ENCODE results near the gene HSPA5.

HSPA5 gene

GRCh38 chr9:125258832-125259534, 17.8 kb upstream of the HSPA5 start:
- no peak overlapping the region for H3K9ac ChIP-seq (ENCODE audit: low read length)
- H3K4me3 ChIP-seq (ENCODE audit: low read length): no peak overlapping the region
- H4K20me1 ChIP-seq (ENCODE audit: insufficient read depth, low read length): no peaks in the 10 kb centered on the region
- DNase-seq: no peak
- H3K27ac ChIP-seq (ENCODE audit: low read length): no peak overlapping the region
- H3K9me2 ChIP-seq (replicated peaks; ENCODE audit: insufficient read depth, low read length): no peaks in the 10 kb centered on the region
- H3K9me3 ChIP-seq (replicated peaks; ENCODE audit: insufficient read depth, low read length): no peaks in the 10 kb centered on the region
- no peak for TF ChIP-seq EZH2 (optimal IDR thresholded peaks at IDR 0.05; ENCODE audit: low read depth, low read length)
- TF ChIP-seq, protein P1, sequence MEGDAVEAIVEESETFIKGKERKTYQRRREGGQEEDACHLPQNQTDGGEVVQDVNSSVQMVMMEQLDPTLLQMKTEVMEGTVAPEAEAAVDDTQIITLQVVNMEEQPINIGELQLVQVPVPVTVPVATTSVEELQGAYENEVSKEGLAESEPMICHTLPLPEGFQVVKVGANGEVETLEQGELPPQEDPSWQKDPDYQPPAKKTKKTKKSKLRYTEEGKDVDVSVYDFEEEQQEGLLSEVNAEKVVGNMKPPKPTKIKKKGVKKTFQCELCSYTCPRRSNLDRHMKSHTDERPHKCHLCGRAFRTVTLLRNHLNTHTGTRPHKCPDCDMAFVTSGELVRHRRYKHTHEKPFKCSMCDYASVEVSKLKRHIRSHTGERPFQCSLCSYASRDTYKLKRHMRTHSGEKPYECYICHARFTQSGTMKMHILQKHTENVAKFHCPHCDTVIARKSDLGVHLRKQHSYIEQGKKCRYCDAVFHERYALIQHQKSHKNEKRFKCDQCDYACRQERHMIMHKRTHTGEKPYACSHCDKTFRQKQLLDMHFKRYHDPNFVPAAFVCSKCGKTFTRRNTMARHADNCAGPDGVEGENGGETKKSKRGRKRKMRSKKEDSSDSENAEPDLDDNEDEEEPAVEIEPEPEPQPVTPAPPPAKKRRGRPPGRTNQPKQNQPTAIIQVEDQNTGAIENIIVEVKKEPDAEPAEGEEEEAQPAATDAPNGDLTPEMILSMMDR (IDR thresholded peaks at IDR 0.05; ENCODE audit: low read length): no peak
- TF ChIP-seq EZH2phosphoT487 (IDR thresholded peaks at IDR 0.05; ENCODE audit: low read length): no peak
- peaks cover 24% of the 10 kb centered on the region for H3K79me2 ChIP-seq (ENCODE audit: low read length)
- no peak overlapping the region for H3K4me2 ChIP-seq (ENCODE audit: low read depth, low read length)
- no peaks in the 10 kb centered on the region for H3K27me3 ChIP-seq (replicated peaks; ENCODE audit: insufficient read depth, low read length)
- H2AFZ ChIP-seq (ENCODE audit: low read length): no peak overlapping the region
- no peaks in the 10 kb centered on the region; the same call in 1 of the 2 replicates for H3K4me1 ChIP-seq (ENCODE audit: low read length)
- H3K36me3 ChIP-seq (replicated peaks; ENCODE audit: insufficient read depth, low read length): no peaks in the 10 kb centered on the region
- peaks cover 4% of the 10 kb centered on the region; the same call in 1 of the 2 replicates for H3F3A ChIP-seq (ENCODE audit: insufficient read depth, low read length)

DNA sequence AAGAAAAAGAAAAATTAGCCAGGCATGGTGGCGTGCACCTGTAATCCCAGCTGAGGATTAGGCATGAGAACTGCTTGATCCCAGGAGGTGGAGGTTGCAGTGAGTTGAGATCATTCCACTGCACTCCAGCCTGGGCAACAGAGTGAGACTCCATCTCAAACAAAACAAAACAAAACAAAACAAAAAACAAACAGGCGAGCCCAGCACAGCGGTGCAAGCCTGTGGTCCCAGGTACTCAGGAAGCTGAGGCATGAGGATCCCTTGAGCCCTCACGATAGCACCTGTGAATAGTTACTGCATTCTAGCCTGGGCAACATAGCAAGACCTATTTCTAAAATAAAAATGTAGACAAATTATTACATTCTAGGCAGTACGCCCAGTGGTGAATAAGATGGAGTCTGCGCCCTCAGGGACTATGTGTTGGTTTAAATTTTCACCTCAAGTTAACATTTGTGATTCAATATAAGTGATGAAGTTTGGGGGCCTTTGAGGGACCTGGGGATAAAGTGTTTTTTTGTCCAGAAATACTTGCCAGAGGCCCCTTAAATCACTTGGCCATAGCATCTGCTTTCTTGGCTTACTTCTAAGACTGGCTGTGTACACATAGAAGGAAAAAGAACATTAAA, 17.1 kb upstream of the HSPA5 start:
- TF ChIP-seq, protein P1 (IDR thresholded peaks at IDR 0.05; ENCODE audit: low read length): no peak
- TF ChIP-seq EZH2phosphoT487 (IDR thresholded peaks at IDR 0.05; ENCODE audit: low read length) (no peak), EZH2 (optimal IDR thresholded peaks at IDR 0.05; ENCODE audit: low read depth, low read length) (no peak)

DNA sequence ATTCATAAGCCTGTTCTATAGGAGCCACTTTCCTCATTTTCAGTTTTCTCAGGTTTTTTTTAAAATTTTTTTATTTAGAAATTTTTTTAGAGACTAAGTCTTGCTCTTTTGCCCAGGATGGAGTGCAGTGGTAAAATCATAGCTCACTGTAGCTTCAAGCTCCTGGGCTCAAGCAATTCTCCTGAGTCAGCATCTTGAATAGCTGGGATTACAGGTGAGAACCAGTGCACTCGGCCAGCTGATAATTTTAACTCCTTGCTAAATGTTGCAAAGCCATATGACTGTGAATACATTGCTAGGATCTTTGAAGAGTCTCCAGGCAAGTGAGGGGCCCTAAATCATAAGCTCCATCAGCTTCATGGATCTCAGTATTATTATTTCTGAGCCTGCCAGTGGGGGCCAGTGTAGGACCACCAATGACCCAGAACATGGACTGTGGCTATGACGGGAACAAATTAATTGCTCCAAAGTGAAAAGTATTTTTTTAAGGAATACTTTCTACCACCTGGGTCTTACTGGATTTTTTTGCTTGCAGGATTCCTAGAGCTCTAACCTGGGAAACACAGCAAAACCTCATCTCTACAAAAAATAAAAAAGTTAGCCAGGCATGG, 14.7 kb upstream of the HSPA5 start:
- Histone ChIP-seq H3K9me3 (replicated peaks; ENCODE audit: insufficient read depth, low read length) (no peaks in the 10 kb centered on the region), H3K27ac (ENCODE audit: low read length) (no peak overlapping the region), H3K4me3 (ENCODE audit: low read length) (no peak overlapping the region), H3K9me2 (replicated peaks; ENCODE audit: insufficient read depth, low read length) (no peaks in the 10 kb centered on the region), H3K4me1 (ENCODE audit: low read length) (no peaks in the 10 kb centered on the region), H3K4me2 (ENCODE audit: low read depth, low read length) (no peak overlapping the region), H2AFZ (ENCODE audit: low read length) (no peak overlapping the region), H4K20me1 (ENCODE audit: insufficient read depth, low read length) (no peaks in the 10 kb centered on the region), H3K9ac (ENCODE audit: low read length) (no peak overlapping the region), H3K79me2 (ENCODE audit: low read length) (no peaks in the 10 kb centered on the region), H3F3A (ENCODE audit: insufficient read depth, low read length) (peaks cover 4% of the 10 kb centered on the region; the same call in 1 of the 2 replicates), H3K27me3 (replicated peaks; ENCODE audit: insufficient read depth, low read length) (no peaks in the 10 kb centered on the region), H3K36me3 (replicated peaks; ENCODE audit: insufficient read depth, low read length) (no peaks in the 10 kb centered on the region)
- no peak for TF ChIP-seq EZH2phosphoT487 (IDR thresholded peaks at IDR 0.05; ENCODE audit: low read length)
- TF ChIP-seq, protein P1 (IDR thresholded peaks at IDR 0.05; ENCODE audit: low read length): no peak; the same call in 1 of the 2 replicates
- no peak for TF ChIP-seq EZH2 (optimal IDR thresholded peaks at IDR 0.05; ENCODE audit: low read depth, low read length)
- DNase-seq: no peak

More for the DNA sequence above, 17.1 kb upstream of the HSPA5 start:
- Histone ChIP-seq H3K4me1 (ENCODE audit: low read length) (no peaks in the 10 kb centered on the region; the same call in 1 of the 2 replicates), H3K4me3 (ENCODE audit: low read length) (no peak overlapping the region), H3K79me2 (ENCODE audit: low read length) (peaks cover 16% of the 10 kb centered on the region), H2AFZ (ENCODE audit: low read length) (no peak overlapping the region), H3K27ac (ENCODE audit: low read length) (no peak overlapping the region), H3K4me2 (ENCODE audit: low read depth, low read length) (no peak overlapping the region), H4K20me1 (ENCODE audit: insufficient read depth, low read length) (no peaks in the 10 kb centered on the region), H3K27me3 (replicated peaks; ENCODE audit: insufficient read depth, low read length) (no peaks in the 10 kb centered on the region), H3K36me3 (replicated peaks; ENCODE audit: insufficient read depth, low read length) (no peaks in the 10 kb centered on the region), H3K9me3 (replicated peaks; ENCODE audit: insufficient read depth, low read length) (no peaks in the 10 kb centered on the region), H3K9me2 (replicated peaks; ENCODE audit: insufficient read depth, low read length) (no peaks in the 10 kb centered on the region), H3K9ac (ENCODE audit: low read length) (no peak overlapping the region), H3F3A (ENCODE audit: insufficient read depth, low read length) (peaks cover 4% of the 10 kb centered on the region; the same call in 1 of the 2 replicates)
- no peak for DNase-seq
